HG02678 (cell line): ENCODE data around the gene TNFRSF4.
"Not testable (repeated sequence)": the region's sequence is repeated elsewhere in the genome, so short reads cannot be mapped to it uniquely, and the experiment has no call there.

Experiments
- ATAC-seq: cut with Tn5 transposase; IDR thresholded peaks from one replicate; pipeline ENCODE4 v1.9.1; 2021; ENCODE audit warnings: mild to moderate bottlenecking, moderate library complexity; ENCODE audit not compliant: unreplicated experiment

Gene TNFRSF4

GRCh38 chr1:1213345-1214265, at the start of gene TNFRSF4:
TNFRSF4 (minus strand) TSS chr1:1214153; CDS start chr1:1214127, 26 bp downstream.
- no peak for ATAC-seq

- no peak for ATAC-seq
Measured at GRCh38 chr1:1262758-1263157, 48.8 kb upstream of the TNFRSF4 start.

DNA sequence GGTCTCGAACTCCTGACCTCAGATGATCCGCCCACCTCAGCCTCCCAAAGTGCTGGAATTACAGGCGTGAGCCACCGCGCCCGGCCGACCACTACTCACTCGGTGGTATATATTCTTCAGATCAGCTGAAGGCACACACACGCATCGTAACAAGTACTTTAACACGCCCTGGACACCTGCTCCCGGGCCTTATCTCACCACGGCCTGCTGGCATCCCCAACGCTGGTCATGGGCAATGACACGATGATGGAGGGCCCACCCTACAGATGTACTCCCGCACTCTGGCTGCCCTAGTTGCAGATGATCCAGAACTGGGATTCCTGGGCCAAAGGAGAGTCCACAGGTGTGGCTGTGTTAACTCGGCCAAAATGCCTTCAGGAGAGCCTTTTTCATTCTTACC, 48.1 kb upstream of the TNFRSF4 start:
- ATAC-seq = no peak

- ATAC-seq = no peak
Measured at GRCh38 chr1:1260843-1261560, 47.0 kb upstream of the TNFRSF4 start.

DNA sequence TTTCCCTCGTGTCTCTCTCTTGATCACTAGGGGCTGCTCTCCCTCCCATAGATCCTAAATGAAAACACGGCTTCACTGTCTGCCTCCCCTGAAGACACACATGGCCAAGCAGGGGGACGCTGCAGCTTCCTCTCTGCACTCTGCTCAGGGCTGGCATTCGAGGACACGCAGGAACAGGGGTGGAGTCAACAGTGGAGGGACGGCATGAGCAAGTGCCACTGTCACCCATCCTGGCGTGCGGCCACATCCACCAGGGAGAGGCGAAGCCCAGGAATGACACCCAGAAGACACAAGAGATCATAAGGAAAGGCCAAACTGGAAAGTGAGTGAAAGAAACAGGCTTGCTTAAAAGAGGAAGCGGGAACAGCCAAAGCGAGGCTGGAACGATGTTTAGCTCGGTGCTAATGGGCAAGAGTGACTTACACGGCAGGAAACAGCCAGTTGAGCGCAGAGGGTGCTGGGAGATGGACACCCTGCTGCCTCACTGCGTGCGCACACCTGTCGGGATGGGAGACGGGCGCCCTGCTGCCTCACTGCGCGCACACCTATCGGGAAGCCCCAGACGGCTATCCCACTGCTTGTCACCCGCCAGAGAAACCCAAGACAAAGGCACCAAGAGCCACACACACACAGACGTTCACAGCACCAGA, 46.1 kb upstream of the TNFRSF4 start:
- ATAC-seq = no peak

DNA sequence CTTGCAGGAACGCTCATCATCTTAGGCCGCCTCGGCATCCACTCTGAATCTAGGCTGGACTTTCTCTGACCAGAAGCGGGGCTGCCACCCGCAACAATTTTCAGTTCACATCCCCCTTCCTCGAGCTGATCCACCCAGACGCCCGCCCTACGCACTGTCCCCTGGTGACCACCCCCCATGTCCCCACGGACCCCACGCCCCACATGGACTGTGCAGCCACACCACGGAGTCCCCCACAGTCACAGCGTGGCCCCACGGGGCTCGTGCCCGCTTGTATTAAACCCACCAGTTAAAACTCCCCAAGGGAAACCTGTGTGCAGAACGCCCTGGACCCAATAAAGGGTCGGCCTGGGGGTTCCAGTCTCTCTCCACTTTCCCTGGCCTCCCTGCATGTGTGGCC, 45.6 kb upstream of the TNFRSF4 start:
- no peak for ATAC-seq

GRCh38 chr1:1259119-1259488, 45.2 kb upstream of the TNFRSF4 start:
- ATAC-seq = no peak

DNA sequence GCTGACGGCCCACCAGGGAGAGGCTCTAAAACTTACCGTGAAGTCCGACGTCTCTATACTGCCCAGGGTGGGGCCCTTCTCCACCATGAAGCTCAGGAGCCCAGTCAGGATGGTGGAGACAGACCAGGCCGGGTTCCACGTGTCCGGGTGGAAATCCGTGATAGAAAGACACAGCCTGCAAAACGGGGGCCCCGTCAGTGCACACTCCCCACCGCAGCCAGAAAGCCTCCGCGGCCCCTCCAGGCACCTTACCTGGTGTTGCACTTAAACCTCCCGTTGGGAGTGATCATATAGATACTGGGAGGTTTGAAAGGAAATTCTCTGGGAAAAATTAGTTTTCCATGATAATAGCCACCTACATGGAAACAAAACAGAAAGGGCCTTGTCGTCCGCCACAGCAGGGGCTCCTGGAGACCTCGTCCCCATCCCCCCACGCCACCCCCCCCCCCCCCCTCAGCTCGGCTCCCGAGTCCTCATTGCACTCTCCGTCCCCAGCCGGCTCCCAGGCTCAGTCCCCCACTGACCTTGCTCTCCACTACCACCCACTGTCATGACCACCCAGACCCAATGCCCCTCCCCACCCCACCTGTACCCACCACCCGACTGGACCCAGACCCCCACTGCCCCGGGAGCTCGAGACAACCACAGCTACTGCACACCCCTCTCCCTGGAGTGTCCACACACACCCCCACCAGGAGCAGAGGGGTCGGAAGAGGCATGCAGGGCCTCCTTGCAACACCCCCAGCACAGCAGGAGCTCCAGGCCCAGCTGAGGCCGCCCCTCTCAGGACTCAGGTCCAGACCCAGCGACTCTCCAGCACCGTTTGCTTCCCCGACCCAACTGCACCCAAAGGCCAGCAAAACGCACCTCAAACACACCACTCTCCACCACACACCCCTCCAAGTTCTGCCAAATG, 43.3 kb upstream of the TNFRSF4 start:
- ATAC-seq = no peak

DNA sequence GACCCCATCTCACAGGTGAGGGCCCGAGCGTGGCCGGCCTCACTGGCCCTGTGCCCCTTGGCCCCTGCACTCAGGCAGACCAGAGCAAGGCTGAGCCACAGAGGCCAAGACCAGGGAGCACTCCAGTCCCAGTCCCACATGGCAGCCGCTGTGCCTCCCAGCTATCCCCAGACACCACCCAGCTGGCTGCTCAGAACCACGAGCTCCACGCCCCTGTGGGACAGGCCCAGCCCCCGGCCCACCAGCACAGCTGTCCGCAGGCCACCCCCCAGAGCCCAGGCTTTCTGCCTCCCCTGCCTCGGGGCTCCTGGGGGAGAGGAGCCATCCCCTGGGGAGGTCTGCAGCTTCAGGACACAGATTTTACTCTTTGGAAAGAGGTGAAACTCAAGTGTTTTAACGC, 41.7 kb upstream of the TNFRSF4 start:
- ATAC-seq = no peak

DNA sequence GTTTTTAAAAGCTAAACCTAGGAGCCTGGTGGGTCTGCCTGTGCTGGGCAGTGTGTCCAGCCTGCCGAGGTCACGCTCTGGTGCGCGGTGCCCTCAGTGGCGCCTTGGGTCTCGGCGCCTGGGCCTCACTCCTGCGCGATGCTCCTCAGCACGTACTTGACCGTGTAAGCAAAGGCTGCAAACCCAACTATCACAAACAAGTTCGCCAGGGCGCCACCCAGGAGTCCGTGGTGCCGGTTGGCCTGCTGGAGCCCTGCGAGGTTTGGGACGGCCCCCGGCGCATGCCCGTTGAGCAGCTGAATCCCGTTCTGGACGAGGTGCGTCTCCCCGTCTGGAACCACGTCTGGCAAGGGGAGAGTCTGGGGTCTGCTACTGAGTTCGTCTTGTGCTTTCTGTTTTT, 41.1 kb upstream of the TNFRSF4 start:
- no peak for ATAC-seq

DNA sequence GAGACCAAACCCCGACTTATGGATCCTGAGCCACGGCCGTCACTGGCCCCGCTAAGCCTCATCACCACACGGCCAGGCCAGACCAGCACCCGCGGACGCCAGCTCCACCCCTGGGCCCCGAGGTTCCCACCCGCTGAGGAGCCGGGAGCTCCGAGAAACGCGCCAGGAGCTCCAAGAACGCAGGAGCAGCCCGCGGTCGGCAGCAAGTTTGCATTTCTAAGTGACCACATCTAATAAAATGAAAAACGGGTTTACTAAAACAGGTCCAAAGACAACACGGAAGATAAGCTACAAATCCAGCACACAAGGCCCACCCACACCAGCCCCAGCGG, 40.7 kb upstream of the TNFRSF4 start:
- no peak for ATAC-seq

DNA sequence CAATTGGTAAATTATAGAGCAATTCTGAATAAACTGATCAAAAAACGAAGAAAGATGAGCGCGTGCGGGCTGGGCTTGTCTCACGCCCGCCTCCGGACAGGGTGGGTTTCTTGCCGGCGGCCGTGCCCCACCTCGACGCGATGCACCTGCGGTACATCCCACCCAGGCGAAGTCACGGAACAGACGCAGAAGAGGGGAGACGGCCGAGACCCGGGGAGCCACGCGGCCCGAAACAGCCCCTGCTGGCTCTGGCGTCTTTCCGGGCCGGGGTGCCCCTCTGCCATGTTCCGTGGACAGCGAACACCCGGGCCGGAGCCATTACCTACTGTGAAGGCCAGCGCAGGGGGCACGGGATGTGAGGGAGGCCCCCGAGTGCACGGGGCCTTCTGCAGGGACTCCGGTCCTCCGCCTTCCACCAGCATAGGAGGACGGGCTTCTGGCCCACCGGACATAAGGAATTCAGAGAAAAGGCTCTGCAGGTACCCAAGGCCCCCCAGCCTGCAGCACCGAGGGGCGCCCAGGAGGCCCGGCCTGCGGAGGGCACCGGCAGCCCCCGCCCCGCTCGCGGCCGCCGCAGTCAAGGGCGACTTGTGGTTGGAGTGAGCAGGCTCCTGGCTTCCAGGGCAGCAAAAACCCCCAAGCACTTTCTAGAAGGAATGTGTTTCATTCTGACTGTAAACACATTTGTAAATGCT, 40.2 kb upstream of the TNFRSF4 start:
- ATAC-seq = no peak

- no peak for ATAC-seq
Measured at GRCh38 chr1:1253314-1253713, 39.4 kb upstream of the TNFRSF4 start.

DNA sequence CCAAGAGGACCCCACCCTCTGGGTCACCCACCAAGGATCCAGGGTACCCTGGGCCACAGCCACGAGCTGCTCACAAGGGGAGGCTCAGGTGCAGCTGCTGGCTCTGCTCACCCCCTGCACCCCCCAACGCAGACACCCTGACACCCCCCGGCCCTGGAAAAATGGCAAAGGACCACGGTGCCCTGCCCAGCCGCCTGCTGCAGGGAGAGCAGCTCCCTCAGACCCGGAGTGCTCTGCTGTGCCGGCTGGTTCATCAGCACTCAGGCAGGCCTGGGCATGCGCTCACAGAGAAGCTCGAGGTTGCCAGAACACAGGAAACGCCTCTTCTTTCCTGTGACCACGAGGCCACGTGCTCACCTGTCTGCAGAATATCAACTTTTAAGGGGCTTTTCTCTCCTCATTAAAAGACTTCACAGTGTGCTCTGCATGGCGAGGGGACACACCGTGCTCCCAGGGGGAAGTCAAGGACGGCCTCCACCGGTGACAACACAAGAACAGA, 36.9 kb upstream of the TNFRSF4 start:
- no peak for ATAC-seq

GRCh38 chr1:1248009-1248913, 34.3 kb upstream of the TNFRSF4 start:
- ATAC-seq = not testable (repeated sequence)

- no peak for ATAC-seq
Measured at GRCh38 chr1:1247341-1247913, 33.5 kb upstream of the TNFRSF4 start.

DNA sequence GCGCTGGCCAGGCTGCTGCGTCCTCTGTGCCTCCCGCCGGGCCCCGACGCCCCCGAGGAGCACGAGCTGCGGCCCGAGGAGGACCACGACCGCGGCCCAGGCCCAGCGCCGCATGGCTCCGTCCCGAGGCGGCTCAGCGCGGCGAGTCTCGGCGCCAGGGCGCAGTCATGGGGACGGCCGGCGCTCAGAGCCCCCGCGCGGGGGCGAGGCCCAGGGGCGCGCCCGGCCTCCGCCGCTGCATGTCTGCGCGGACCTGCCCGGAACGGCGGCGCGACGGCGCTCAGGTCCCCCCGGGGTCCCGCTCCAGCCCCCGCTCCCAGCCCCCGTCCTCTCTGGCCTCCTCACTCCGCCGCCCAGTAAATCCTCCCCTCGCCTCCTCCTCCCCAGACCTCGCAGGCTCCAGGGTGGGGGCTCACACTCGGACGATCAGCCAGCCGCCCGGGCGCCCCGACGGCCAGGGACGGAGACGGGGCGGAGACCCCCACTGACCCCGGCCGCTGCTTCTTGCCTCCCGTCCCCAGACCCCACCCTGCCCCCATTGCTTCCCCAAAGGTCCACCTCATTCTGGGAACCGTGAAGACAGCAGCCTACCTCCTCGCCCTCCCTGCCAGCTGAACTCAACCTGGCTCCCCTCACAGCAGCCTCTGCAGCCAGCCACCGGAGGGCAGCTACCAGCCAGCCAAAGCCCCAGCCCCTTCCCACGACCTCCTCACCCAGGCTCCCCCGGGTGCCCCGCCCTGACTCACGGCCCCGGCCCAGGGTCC, 32.8 kb upstream of the TNFRSF4 start, which contains the start of gene C1QTNF12:
TSS of gene C1QTNF12 (minus strand) at position 146 of the 764 bp plus-strand sequence. CDS start at position 114, 32 bp downstream.
- no peak for ATAC-seq
